Type B pancreatic cell (in vitro differentiated cells): ENCODE results near the gene BLACAT1. TPM values are rescaled to one million over a fixed set of nuclear protein-coding genes. Genes with fewer than 3 reads are reported as not detected.

Experiments
- DNase-seq: peaks from one replicate; pipeline ENCODE4 v3.0.0; 2021; ENCODE audit warnings: mixed read lengths; ENCODE audit not compliant: unreplicated experiment; ENCODE audit errors: extremely low spot score
- H3K27ac Mint-ChIP-seq: 2 replicates; pipeline ENCODE4 v1.8.0; 2021; ENCODE audit warnings: mild to moderate bottlenecking, mixed read lengths
- H3K27me3 Mint-ChIP-seq: 2 replicates; pipeline ENCODE4 v1.8.0; 2021; ENCODE audit warnings: mixed read lengths
- H3K36me3 Mint-ChIP-seq: 2 replicates; pipeline ENCODE4 v1.8.0; 2021; ENCODE audit warnings: mixed read lengths
- H3K4me1 Mint-ChIP-seq: one replicate; pipeline ENCODE4 v1.8.0; 2021; ENCODE audit warnings: mixed read lengths; ENCODE audit not compliant: unreplicated experiment
- H3K4me3 Mint-ChIP-seq: 2 replicates; pipeline ENCODE4 v1.8.0; 2021; ENCODE audit warnings: mild to moderate bottlenecking, mixed read lengths
- H3K9me3 Mint-ChIP-seq: 2 replicates; pipeline ENCODE4 v1.8.0; 2021; ENCODE audit warnings: mixed read lengths
- total RNA-seq: library from RNA; stranded (reverse); gene quantifications from 2 replicates; pipeline ENCODE4 v1.2.1, GENCODE V29; 2021; ENCODE audit warnings: low replicate concordance
- TF ChIP-seq, protein P1 (sequence below): fragments of 200-600 bp; sonication (generic); conservative IDR thresholded peaks from 2 replicates; pipeline ENCODE4 v1.5.0; 2021; ENCODE audit warnings: antibody characterized with exemption, mild to moderate bottlenecking

The BLACAT1 gene
- total RNA-seq, 1 donor from 2014 or later = 2.4 TPM

GRCh38 chr1:205456383-205456867, 580 bp upstream of the BLACAT1 start:
- Mint-ChIP-seq H3K27me3 (peaks cover 84% of the 10 kb centered on the region), H3K4me1 (peaks cover 9% of the 10 kb centered on the region), H3K27ac (peak overlapping the region; percentile 66), H3K36me3 (no peaks in the 10 kb centered on the region), H3K4me3 (peak overlapping the region; percentile 88), H3K9me3 (no peaks in the 10 kb centered on the region)
- TF ChIP-seq, protein P1, sequence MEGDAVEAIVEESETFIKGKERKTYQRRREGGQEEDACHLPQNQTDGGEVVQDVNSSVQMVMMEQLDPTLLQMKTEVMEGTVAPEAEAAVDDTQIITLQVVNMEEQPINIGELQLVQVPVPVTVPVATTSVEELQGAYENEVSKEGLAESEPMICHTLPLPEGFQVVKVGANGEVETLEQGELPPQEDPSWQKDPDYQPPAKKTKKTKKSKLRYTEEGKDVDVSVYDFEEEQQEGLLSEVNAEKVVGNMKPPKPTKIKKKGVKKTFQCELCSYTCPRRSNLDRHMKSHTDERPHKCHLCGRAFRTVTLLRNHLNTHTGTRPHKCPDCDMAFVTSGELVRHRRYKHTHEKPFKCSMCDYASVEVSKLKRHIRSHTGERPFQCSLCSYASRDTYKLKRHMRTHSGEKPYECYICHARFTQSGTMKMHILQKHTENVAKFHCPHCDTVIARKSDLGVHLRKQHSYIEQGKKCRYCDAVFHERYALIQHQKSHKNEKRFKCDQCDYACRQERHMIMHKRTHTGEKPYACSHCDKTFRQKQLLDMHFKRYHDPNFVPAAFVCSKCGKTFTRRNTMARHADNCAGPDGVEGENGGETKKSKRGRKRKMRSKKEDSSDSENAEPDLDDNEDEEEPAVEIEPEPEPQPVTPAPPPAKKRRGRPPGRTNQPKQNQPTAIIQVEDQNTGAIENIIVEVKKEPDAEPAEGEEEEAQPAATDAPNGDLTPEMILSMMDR = no peak
- no peak for DNase-seq

- Mint-ChIP-seq H3K27ac (no peak overlapping the region), H3K9me3 (no peaks in the 10 kb centered on the region), H3K36me3 (no peaks in the 10 kb centered on the region), H3K4me3 (peak overlapping the region; percentile 72), H3K27me3 (peaks cover 74% of the 10 kb centered on the region), H3K4me1 (peaks cover 19% of the 10 kb centered on the region)
- no peak for DNase-seq
- TF ChIP-seq, protein P1 = no peak
These were observed 926 bp downstream of the BLACAT1 start for GRCh38 chr1:205454903-205455335.

DNA sequence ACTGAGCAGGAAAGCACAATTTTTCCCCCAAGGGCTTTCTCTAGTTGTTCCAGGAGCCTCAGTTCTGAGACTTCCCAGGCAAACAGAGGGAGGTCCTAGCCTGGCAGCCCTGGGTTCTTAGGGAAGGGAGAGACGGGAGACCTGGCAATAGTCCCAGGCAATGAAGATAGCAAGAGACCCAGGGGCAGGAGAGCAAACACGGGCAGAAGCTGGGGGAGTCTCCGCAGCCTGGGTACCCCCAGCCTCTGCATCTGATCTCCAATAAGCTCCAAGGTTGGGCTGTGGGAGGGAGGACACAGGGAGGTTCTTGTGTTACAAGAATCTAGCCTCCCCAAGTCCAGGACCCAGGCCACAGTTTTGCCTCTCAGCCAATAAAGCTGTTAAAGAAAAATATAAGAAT, 2.4 kb downstream of the BLACAT1 start:
- Mint-ChIP-seq H3K4me3 (no peak overlapping the region), H3K9me3 (no peaks in the 10 kb centered on the region), H3K27me3 (peaks cover 61% of the 10 kb centered on the region), H3K4me1 (peaks cover 29% of the 10 kb centered on the region), H3K27ac (no peak overlapping the region), H3K36me3 (no peaks in the 10 kb centered on the region)
- TF ChIP-seq, protein P1 = no peak
- DNase-seq = no peak

GRCh38 chr1:205452933-205453332, 2.9 kb downstream of the BLACAT1 start:
- peaks cover 56% of the 10 kb centered on the region for H3K27me3 Mint-ChIP-seq
- no peaks in the 10 kb centered on the region for H3K9me3 Mint-ChIP-seq
- no peak overlapping the region for H3K27ac Mint-ChIP-seq
- no peaks in the 10 kb centered on the region for H3K36me3 Mint-ChIP-seq
- no peak for DNase-seq
- TF ChIP-seq, protein P1 = no peak
- H3K4me1 Mint-ChIP-seq = peaks cover 29% of the 10 kb centered on the region
- no peak overlapping the region for H3K4me3 Mint-ChIP-seq

DNA sequence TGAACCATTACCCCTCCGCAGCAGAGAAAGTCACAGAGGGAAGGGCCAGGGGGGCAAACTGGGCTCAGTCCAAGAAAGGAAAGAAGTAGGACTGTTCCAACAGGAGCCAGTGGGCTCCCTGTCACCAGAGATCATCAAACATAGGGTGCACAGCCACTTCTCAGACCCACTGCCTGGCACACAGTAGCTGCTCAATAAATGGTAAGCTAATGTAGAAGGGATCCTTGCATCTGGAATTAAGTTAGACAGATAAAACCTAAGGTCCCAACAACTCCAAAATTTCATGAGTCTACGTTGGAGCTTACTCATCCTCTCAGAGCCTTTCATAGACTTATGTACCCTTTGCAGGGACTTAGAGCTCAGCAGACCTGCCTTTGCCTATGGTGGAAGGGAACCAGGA, 3.5 kb downstream of the BLACAT1 start:
- H3K4me1 Mint-ChIP-seq = peaks cover 32% of the 10 kb centered on the region
- H3K27me3 Mint-ChIP-seq = peaks cover 50% of the 10 kb centered on the region
- no peak for DNase-seq
- no peaks in the 10 kb centered on the region for H3K36me3 Mint-ChIP-seq
- no peaks in the 10 kb centered on the region for H3K9me3 Mint-ChIP-seq
- TF ChIP-seq, protein P1 = no peak
- peak overlapping the region; percentile 96 for H3K27ac Mint-ChIP-seq
- no peak overlapping the region for H3K4me3 Mint-ChIP-seq

- Mint-ChIP-seq H3K4me3 (peak overlapping the region; percentile 96), H3K27ac (peak overlapping the region; percentile 96), H3K36me3 (no peaks in the 10 kb centered on the region), H3K4me1 (peaks cover 38% of the 10 kb centered on the region), H3K9me3 (no peaks in the 10 kb centered on the region), H3K27me3 (peaks cover 49% of the 10 kb centered on the region)
- DNase-seq = no peak
- TF ChIP-seq, protein P1 = no peak
These were observed 4.1 kb downstream of the BLACAT1 start for GRCh38 chr1:205451759-205452164.
